HEK293T (cell line): ENCODE results near the gene RAB22A.

ENCODE experiments used
- CTCF ChIA-PET: fragments of 350-600 bp; formaldehyde crosslinking; extraction: SDS; loops from one replicate; lab custom pipeline; 2021; ENCODE audit warnings: antibody characterized with exemption, inconsistent platforms; lab: Yijun Ruan, JAX
- POLR2A ChIA-PET: fragments of 350-600 bp; formaldehyde crosslinking; extraction: SDS; loops from one replicate; lab custom pipeline; 2020; ENCODE audit warnings: antibody characterized with exemption, inconsistent platforms; lab: Yijun Ruan, JAX
- DNase-seq: peaks from one replicate; pipeline ENCODE4 v3.0.0; 2012; ENCODE audit warnings: mixed read lengths; ENCODE audit errors: extremely low spot score
- ARNT ChIP-seq: fragments of 450-650 bp; IDR thresholded peaks from 2 replicates; pipeline ENCODE4 v1.6.1; 2017; ENCODE audit warnings: mild to moderate bottlenecking
- BHLHE40 ChIP-seq: fragments of 450-650 bp; IDR thresholded peaks from 2 replicates; pipeline ENCODE4 v1.6.1; 2016; ENCODE audit warnings: mild to moderate bottlenecking, moderate library complexity, borderline replicate concordance
- CTBP1 ChIP-seq: fragments of 450-650 bp; IDR thresholded peaks from 2 replicates; pipeline ENCODE4 v1.6.1; 2016; ENCODE audit warnings: borderline replicate concordance
- ELF4 ChIP-seq: fragments of 450-650 bp; IDR thresholded peaks from 2 replicates; pipeline ENCODE4 v1.6.1; 2017; ENCODE audit warnings: antibody characterized with exemption
- FOXA1 ChIP-seq: fragments of 450-650 bp; IDR thresholded peaks from 2 replicates; pipeline ENCODE4 v1.6.1; 2016; ENCODE audit warnings: mild to moderate bottlenecking
- FOXK2 ChIP-seq: fragments of 450-650 bp; IDR thresholded peaks from 2 replicates; pipeline ENCODE4 v1.6.1; 2016; ENCODE audit warnings: mild to moderate bottlenecking
- FOXM1 ChIP-seq: fragments of 450-650 bp; IDR thresholded peaks from 2 replicates; pipeline ENCODE4 v1.6.1; 2017; ENCODE audit warnings: mild to moderate bottlenecking, borderline replicate concordance
- HDGF ChIP-seq: fragments of 450-650 bp; IDR thresholded peaks from 2 replicates; pipeline ENCODE4 v1.6.1; 2017; ENCODE audit warnings: antibody characterized with exemption, borderline replicate concordance
- L3MBTL2 ChIP-seq: fragments of 450-650 bp; conservative IDR thresholded peaks from 2 replicates; pipeline ENCODE4 v1.6.1; 2016; ENCODE audit warnings: mild to moderate bottlenecking
- LEF1 ChIP-seq: fragments of 450-650 bp; IDR thresholded peaks from 2 replicates; pipeline ENCODE4 v1.6.1; 2017; ENCODE audit warnings: mild to moderate bottlenecking, borderline replicate concordance
- NFRKB ChIP-seq: fragments of 450-650 bp; IDR thresholded peaks from 2 replicates; pipeline ENCODE4 v1.6.1; 2016; ENCODE audit warnings: mild to moderate bottlenecking, moderate library complexity
- SP1 ChIP-seq: fragments of 450-650 bp; IDR thresholded peaks from 2 replicates; pipeline ENCODE4 v1.6.1; 2017
- SUZ12 ChIP-seq: fragments of 450-650 bp; IDR thresholded peaks from 2 replicates; pipeline ENCODE4 v1.6.1; 2016; ENCODE audit warnings: mild to moderate bottlenecking
- TARDBP ChIP-seq: fragments of 450-650 bp; IDR thresholded peaks from 2 replicates; pipeline ENCODE4 v1.6.1; 2016
- ZNF384 ChIP-seq: fragments of 450-650 bp; IDR thresholded peaks from 2 replicates; pipeline ENCODE4 v1.6.1; 2016
- TF ChIP-seq, protein P1 (sequence below): fragments of 450-650 bp; IDR thresholded peaks from 2 replicates; pipeline ENCODE4 v1.6.1; 2016

Gene RAB22A

DNA sequence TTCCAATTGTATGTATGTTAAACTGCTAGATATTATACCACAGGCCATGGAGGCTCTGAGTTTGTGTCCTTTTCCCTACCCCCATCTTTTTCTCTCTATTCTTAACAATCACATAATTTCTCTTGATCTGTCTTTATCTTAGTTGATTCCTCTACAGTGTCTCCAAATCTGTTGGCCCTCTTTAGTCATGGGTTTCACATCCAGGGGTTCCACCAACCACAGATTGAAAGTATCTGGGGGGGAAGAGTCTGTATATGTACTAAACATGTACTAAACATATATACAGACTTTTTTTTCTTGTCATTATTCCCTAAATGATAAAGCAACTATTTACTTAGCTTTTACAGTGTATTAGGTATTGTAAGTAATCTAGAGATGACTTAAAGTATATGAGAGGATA lies 20.2 kb downstream of the RAB22A start:
- TF ChIP-seq TARDBP = no peak
- TF ChIP-seq BHLHE40 = no peak
- TF ChIP-seq CTBP1 = no peak
- no peak for TF ChIP-seq HDGF
- no peak for TF ChIP-seq L3MBTL2
- TF ChIP-seq NFRKB = no peak
- ChIA-PET POLR2A (no interaction called here), CTCF (interaction anchor here (0.6 kb wide), 1 partner anchor 95 kb away, joined by 5 read pairs; no protein-coding TSS in a partner anchor)
- no peak for DNase-seq

DNA sequence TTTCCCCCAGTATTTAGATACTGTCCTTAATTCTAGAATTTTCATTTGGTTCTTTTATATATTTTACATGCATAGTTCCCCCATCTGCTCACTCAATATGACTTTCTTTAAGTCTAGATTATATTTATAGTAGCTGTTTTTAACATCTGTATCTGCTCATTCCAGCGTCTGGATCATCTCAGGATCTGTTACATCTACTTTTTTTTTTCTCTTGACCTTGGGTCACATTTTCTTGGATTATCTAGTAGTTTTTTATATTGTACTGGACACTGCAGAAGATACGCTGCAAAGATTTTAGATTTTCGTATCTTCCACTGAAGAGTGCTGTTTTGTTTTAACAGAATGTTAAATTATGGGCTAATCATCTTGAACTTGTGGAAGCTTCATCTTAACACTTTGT lies 20.7 kb downstream of the RAB22A start:
- no peak for DNase-seq
- ChIA-PET CTCF (interaction anchor here (0.6 kb wide), 1 partner anchor 96 kb away, joined by 5 read pairs; no protein-coding TSS in a partner anchor), POLR2A (no interaction called here)
- no peak for TF ChIP-seq FOXM1
- TF ChIP-seq, protein P1, sequence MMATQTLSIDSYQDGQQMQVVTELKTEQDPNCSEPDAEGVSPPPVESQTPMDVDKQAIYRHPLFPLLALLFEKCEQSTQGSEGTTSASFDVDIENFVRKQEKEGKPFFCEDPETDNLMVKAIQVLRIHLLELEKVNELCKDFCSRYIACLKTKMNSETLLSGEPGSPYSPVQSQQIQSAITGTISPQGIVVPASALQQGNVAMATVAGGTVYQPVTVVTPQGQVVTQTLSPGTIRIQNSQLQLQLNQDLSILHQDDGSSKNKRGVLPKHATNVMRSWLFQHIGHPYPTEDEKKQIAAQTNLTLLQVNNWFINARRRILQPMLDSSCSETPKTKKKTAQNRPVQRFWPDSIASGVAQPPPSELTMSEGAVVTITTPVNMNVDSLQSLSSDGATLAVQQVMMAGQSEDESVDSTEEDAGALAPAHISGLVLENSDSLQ = no peak
- no peak for TF ChIP-seq BHLHE40
- TF ChIP-seq ELF4 = no peak
- no peak for TF ChIP-seq CTBP1
- TF ChIP-seq SP1 = no peak
- TF ChIP-seq HDGF = no peak
- no peak for TF ChIP-seq ARNT
- TF ChIP-seq LEF1 = no peak
- TF ChIP-seq FOXA1 = no peak
- no peak for TF ChIP-seq NFRKB
- no peak for TF ChIP-seq TARDBP
- no peak for TF ChIP-seq SUZ12
- no peak for TF ChIP-seq L3MBTL2
- no peak for TF ChIP-seq FOXK2
- no peak for TF ChIP-seq ZNF384

DNA sequence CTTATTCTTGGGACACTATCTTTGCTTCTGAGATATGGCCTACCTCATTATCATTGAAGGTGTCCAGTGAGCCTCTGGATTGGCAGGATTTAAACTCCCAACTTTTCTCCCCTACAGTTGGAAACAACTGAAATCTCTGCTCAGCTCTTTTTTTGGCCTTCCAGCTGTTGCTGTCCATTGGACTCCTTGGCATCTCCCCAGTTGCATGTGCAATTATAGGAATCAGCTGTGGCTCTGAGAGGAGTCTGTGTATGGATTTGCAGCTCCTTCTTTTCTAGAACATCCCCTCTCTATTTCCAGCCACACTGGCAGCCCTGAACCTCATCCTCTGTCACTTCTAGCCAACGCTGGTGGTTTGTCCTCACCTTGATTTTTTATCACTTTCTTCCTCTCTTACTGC lies 21.2 kb downstream of the RAB22A start:
- TF ChIP-seq SP1 = no peak
- no peak for DNase-seq
- ChIA-PET POLR2A (no interaction called here), CTCF (no interaction called here)

DNA sequence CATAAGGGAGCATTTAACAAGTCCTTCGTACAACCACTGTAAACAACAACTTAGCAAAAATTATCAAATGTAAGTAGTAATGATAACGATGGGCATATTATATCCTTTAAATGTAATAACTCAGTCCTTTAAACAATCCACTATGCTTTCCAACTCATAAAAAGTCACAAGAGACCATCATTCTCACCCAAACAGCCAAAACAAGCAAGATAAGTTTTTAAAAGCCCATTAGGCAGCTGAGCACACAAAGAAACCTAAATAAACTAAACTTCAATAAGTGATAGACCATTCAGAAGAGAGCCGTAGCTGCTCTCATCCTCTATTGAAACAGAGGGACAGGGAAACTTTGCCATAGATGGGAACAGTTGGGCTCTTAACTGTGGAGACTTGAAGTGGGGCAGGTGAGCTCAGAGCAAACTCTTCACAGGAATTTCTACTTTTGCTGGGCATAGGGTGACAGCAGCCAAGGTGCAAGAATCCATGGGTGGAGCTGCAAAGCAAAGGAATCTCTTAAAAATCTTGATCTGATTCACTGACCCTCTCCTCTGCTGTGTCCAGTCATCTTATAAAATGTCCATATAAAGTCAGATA lies 22.5 kb downstream of the RAB22A start:
- ChIA-PET POLR2A (no interaction called here), CTCF (no interaction called here)
- TF ChIP-seq HDGF = no peak
- no peak for TF ChIP-seq CTBP1
- no peak for TF ChIP-seq FOXK2
- TF ChIP-seq SUZ12 = no peak
- TF ChIP-seq ZNF384 = no peak
- TF ChIP-seq, protein P1 = no peak
- TF ChIP-seq NFRKB = no peak
- no peak for TF ChIP-seq FOXM1
- no peak for TF ChIP-seq ARNT
- no peak for TF ChIP-seq LEF1
- DNase-seq = no peak

DNA sequence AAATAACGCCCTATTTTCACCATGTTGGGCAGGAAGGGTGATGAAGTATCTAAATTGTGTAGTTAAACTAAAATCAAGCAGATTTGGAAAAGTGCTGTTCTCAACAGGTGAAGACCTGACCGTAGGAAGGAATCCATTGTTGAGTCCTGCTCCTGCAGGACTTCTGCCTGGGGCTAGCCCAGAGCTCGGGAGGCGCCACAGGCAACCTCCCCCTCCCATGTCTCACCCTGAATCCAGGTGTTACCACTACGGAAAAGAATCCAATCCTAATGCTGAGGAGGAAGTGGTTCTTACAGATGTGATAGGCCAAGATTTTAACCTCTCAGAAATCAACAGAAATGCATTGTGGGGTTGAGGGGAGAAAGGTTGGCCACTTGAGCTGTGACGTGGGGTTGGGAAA lies 30.2 kb downstream of the RAB22A start:
- POLR2A ChIA-PET = no interaction called here
- no peak for DNase-seq
- TF ChIP-seq FOXA1 = no peak
- no peak for TF ChIP-seq ZNF384
- no peak for TF ChIP-seq SP1
- TF ChIP-seq FOXK2 = no peak
- TF ChIP-seq, protein P1 = no peak
- no peak for TF ChIP-seq NFRKB
- no peak for TF ChIP-seq ELF4
- TF ChIP-seq FOXM1 = no peak
- TF ChIP-seq CTBP1 = no peak
- no peak for TF ChIP-seq ARNT
- TF ChIP-seq TARDBP = no peak
- no peak for TF ChIP-seq HDGF
- TF ChIP-seq SUZ12 = no peak
- no peak for TF ChIP-seq BHLHE40
- TF ChIP-seq LEF1 = no peak
- CTCF ChIA-PET = no interaction called here

DNA sequence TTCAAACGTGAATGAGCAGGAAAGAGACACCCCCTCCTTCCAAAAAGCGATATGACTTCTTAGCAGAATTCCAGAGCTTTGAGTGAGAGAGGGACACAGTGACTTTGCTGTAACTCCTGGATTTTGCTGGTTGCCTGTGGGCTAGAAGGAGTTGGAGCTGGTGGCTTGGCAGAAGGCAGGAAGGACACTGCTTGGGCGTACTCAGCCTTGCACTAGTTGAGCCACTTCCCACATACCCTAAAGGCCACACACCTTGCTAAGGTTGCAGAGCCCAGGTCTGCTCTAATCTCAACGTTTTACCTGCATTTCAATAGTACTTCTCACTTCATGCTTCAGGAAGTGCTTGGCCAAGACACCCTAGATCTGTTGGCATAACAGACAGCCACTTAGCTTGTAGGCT lies 30.6 kb downstream of the RAB22A start:
- ChIA-PET CTCF (no interaction called here), POLR2A (no interaction called here)
- no peak for DNase-seq
- TF ChIP-seq CTBP1 (no peak), SP1 (no peak), HDGF (no peak), FOXA1 (no peak), FOXK2 (no peak), TARDBP (no peak), FOXM1 (no peak), ZNF384 (no peak), L3MBTL2 (no peak), NFRKB (no peak), ELF4 (no peak), SUZ12 (no peak), LEF1 (no peak), ARNT (no peak)
- TF ChIP-seq, protein P1 = no peak
